NCI-H2029 treated with DMSO at 0.1 percent for 48 hours (cell line): Measurements from ENCODE around the gene PTPRN2.

Experiments used
- DNase-seq: peaks from one replicate; lab custom pipeline; 2025; lab: John Stamatoyannopoulos, UW

PTPRN2 gene

GRCh38 chr7:157757776-157758467 lies 829.7 kb downstream of the PTPRN2 start:
- DNase-seq: no peak

GRCh38 chr7:157757211-157757610 lies 830.4 kb downstream of the PTPRN2 start:
- no peak for DNase-seq

- DNase-seq: no peak
Observed at GRCh38 chr7:157755741-157756140, 831.9 kb downstream of the PTPRN2 start.

- DNase-seq: no peak
Observed at GRCh38 chr7:157754416-157754790, 833.2 kb downstream of the PTPRN2 start.

GRCh38 chr7:157753713-157754415 lies 833.8 kb downstream of the PTPRN2 start:
- no peak for DNase-seq

GRCh38 chr7:157752832-157753291 lies 834.8 kb downstream of the PTPRN2 start:
- DNase-seq: no peak

GRCh38 chr7:157751951-157752673 lies 835.5 kb downstream of the PTPRN2 start:
- DNase-seq: no peak

- DNase-seq: no peak
Observed at GRCh38 chr7:157751406-157751805, 836.2 kb downstream of the PTPRN2 start.

- no peak for DNase-seq
Observed at GRCh38 chr7:157750291-157750690, 837.3 kb downstream of the PTPRN2 start.

GRCh38 chr7:157745721-157746709 lies 841.6 kb downstream of the PTPRN2 start:
- no peak for DNase-seq

GRCh38 chr7:157744786-157745601 lies 842.6 kb downstream of the PTPRN2 start:
- no peak for DNase-seq

- DNase-seq: no peak
Observed at GRCh38 chr7:157743781-157744525, 843.7 kb downstream of the PTPRN2 start.

GRCh38 chr7:157740251-157740798 lies 847.3 kb downstream of the PTPRN2 start:
- DNase-seq: no peak

GRCh38 chr7:157739650-157740049 lies 848.0 kb downstream of the PTPRN2 start:
- DNase-seq: no peak

GRCh38 chr7:157739031-157739430 lies 848.6 kb downstream of the PTPRN2 start:
- DNase-seq: no peak

GRCh38 chr7:157738066-157738460 lies 849.6 kb downstream of the PTPRN2 start:
- no peak for DNase-seq

GRCh38 chr7:157737151-157738065 lies 850.2 kb downstream of the PTPRN2 start:
- DNase-seq: no peak

GRCh38 chr7:157736341-157736740 lies 851.3 kb downstream of the PTPRN2 start:
- no peak for DNase-seq

- no peak for DNase-seq
Observed at GRCh38 chr7:157735826-157736225, 851.8 kb downstream of the PTPRN2 start.
